AML-193 (cell line): ENCODE results near the gene IRX4.

Experiments used
- DNase-seq, 2 experiments: peaks; one replicate each; lab custom pipeline; 2025; lab: John Stamatoyannopoulos, UW

IRX4 gene

DNA sequence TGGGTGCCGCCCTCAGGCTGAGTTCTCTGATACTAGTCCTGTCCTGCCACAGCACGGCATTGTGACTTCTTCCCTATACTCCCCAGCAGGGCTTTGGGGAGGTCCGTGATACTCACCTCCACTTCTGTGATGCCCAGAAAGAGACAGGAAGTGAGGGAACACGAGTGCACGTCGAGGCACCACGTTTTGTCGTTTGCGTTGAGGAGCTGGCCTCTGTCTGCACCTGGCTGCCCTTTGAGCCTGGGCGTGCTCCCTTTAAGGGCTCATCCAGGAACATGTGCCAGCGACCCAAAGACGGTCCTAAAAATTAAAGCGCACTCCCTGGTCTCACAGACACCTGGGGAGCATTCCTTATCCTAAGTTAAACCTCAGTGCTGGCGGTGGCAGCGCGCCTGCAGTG is 8.7 kb upstream of the IRX4 start:
- DNase-seq: no peak

DNA sequence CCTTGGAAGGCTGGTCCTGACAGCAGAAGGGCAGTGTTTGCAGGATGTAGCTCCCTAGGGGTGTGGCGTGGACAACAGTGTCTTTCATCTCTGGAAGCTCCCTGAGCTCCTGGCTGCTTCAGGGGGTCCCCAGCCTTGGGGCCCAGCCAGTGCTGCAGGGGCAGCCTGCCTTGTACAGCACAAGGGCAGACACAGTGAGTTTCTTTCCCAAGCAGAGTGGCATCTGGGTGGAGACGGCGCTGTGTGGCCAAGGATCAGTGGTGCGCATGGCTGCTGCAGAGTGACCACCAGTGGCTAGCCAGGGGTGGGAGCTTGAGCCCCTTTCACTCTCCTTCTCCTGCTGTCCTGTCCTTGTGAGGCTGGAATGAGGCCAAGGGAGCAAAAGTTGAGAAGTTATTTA is 7.6 kb upstream of the IRX4 start:
- no peak for DNase-seq

DNA sequence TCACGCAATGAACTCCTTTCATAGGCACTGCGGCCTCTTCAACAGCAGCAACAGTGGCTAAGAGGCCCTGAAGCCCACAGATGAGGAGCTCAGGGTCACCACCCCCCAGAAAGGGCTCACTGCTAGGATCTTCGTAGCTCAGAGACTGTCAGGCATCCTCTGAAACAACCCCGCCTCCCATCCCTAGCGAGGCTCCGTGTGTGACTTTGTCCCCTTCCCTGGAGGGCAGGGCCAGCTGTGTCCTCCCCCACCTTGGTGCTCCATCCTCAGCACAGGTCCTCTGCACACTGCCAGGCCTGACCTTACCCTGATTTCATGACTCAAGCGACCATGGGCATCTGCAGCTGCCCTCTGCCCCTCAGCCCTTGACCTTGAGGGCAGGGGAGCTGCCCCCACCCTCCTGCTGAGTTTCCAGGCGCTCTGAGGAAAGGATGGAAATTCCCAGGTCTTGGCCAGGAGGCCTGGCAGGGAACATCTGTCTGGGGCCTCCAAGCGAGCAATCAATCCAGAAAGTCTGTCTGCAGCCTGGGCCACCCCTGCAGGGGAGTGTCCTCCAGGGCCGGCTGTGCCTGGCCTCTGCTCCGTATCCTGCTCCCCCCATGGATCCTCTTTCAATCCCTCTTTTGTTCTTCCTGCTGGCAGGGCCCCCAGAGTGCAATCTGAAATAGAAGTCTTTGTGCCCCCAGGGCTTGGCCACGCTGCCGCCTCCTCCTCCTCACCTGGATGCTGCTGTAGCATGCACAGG is 6.8 kb upstream of the IRX4 start:
- DNase-seq: no peak

DNA sequence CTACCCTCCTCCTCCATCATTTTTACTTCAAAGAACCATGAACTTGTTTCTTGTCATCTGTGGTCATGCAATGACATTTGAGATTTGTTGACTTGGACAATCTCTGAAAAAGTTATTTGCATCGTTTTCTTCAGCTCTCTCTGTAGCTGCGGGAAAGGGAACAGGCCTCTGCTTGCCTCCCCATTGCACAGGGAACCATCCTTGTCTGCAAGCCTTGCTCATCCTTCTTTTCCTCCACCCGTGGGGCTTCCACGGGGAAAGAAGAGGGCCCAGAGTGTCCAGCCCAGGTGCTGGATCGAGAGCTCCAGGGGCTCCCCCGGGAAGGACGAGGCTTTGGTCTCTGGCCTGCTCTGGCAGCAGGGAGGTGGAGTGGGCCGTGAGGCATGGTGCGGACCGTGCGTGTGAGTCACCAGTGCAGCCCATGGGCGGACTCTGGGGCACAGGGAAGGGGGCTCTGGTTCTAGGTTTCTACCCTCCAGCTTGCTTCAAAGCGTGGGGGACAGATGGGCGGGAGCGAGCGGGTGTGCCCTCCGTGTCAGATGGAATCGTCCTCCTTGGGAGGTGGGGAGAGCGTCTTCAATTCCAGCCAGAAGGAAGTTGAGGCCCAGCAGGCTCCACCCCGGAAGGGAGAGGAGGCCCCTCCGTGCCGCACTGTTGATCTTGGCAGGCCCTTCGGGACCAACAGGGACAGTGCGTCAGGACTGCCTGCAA is 6.0 kb upstream of the IRX4 start:
- DNase-seq: no peak

DNA sequence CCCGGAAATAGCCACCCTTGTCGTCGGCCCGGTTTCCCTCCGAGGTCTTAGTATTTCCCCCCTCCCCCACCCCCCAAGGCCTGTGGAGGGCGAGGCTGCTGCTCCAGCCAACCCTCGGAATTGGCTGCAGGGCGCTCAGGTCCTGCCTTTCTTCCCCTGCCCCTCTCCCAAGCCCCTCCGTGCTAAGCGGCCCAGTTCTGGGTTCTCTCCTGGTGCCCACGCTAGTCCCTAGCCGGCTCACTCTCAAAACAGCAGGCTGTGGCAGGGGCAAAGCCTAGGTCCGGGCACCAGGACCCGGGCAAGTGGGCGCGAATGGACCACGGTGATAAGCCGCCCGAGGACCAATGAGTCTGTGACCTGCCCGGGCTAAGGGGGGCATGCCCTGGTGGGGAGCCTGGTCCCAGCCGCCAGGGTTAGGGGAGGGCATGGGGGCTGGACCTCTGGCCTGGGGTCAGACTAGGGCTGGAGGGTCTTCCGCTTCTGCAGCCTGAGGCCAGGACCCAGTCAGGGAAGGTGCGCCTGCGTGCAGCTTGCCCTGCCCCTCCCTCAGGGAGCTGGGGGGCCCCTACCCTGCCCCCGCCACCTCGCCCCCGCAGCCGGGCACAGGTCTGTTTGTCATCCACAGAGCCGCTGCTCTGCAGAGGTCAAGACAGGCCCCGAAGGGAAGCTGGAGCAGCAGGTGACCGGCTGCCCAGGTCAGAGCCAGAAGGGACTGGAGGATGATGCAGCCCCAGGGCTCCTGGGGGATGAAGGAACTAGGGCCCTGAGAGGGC is 5.0 kb upstream of the IRX4 start:
- DNase-seq: no peak

DNA sequence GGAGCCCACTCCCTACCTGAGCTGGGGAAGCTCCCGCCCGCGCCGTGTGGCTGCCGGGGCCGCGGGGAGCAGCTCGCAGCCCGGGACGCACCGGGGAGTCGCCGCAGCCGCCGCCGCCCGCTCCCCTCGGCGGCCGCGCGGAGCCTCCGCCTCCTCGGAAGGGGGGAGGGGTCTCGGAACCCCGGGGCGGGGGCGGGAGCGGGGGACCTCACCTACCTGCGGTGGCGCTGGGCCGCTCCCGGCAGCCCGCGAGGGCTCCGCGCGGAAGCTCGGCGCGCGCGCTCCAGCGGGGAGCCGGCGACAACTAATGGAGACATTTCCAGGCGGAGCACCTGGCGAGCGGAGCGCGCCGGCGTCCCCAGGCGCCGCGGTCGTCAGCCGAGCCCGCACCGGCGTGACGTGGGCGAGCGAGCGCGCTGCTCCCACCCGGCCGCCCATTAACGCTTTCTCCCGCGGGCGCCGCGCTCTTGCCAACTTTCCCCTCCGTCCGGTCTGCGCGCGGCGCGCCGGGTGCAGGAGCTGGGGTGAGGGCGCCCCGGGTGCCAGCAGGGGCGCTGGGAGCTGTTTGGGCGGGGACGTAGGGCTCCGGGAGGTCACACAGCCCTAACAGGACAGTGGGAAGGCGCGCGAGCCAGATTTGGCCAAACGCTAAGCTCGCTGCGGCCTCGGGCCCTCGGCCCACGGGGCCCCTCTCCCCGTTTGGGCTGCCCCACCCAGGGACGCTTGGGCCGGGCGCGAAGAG is 4.3 kb upstream of the IRX4 start:
- DNase-seq: no peak

DNA sequence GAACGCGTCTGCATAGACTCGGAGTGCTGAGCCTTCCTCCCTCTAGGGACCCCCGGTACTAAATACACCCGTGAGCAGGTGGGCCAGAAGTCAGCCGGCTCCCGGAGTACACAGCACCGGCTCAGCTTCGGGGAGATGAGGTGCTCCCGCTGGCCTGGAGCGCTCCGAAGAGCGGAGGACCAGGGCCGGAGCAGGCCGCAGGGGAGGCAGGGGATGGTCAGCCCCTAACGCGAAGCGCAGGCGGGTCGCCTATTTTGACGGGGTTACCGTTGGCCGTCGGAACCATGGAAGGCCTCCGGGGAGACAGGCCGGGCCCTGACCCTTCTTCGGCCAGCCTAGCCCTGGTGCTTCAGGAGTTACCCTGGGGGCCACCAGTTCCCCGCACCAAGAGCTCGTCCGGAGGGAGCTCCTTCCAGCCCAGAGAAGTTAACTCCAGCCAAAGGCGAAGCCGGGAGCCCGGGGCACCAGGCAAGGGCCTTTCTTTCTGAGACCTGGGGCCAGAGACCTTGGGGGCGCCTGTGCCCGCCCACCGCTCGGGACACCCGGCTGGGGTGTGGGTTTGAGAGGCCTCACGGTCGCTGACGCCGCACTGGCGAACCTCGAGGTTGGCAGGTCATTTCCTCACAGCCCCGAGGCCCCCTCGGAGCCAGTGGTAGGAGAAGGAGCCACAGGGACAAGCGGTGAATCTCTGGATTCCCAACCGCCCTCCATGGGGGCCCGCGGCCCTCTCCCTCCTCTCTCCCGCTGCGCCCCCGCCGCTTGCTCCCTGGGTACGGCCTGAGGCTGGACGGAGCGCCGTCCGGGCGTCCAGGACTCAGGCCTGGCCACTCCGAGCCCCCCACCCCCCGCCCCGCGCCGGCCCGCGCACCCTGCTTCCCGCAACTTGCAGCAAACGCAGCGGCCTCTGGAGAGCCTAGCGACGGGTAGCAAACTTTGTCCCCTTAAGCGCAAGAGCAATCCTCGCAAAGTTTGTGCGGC is 3.4 kb upstream of the IRX4 start:
- no peak for DNase-seq

DNA sequence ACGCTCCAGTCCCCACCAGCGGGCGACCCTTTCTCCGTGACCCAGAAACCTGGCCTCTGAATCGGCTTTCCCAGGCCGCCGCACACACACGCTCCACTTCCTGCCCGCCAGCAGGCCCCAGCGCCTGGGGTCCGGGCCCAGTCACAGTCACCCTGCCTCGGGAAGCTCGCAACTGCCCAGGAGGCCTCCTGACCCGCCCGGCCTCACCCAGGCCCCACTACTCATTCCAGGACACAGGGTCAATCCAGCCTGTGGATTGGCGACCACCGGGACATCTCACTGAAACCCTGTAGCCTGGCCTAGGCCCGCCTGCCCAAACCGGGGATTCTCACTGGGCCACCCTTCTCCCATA is 2.7 kb upstream of the IRX4 start:
- no peak for DNase-seq

DNA sequence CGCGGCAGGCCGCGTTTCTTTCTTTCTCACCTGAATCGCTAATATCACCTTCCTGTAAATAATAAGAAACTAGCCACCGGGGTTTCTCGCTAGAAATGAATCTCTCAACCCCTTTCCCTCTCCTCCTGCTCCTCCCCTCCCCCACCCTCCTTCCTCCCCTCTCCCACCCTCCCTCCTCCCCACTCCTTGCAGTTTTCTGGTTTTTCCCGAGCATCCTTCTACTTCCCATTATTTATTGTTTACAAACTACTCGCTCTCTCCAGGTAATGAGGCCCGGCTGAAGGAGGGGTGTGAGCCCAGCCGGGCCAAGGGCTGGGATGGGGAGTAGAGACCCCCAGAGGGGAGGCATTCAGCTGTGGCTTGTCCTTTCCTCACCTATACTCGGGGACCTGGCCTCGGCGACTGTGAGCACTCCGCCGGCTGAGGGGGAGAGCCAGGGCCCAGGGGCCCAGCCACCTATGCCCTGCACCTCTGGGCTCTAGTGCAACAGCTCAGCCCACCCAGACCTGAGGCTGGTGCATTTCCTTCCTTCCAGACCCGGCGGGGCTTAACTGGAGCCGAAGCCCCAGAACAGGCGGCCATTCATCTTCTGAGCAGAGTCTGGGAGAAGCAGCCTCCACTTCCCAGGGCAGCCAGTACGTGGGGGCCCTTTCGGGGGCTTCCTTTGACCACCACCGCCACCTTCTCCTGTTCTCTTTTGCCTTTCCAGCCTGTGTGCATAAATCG is 2.1 kb upstream of the IRX4 start:
- DNase-seq: no peak

DNA sequence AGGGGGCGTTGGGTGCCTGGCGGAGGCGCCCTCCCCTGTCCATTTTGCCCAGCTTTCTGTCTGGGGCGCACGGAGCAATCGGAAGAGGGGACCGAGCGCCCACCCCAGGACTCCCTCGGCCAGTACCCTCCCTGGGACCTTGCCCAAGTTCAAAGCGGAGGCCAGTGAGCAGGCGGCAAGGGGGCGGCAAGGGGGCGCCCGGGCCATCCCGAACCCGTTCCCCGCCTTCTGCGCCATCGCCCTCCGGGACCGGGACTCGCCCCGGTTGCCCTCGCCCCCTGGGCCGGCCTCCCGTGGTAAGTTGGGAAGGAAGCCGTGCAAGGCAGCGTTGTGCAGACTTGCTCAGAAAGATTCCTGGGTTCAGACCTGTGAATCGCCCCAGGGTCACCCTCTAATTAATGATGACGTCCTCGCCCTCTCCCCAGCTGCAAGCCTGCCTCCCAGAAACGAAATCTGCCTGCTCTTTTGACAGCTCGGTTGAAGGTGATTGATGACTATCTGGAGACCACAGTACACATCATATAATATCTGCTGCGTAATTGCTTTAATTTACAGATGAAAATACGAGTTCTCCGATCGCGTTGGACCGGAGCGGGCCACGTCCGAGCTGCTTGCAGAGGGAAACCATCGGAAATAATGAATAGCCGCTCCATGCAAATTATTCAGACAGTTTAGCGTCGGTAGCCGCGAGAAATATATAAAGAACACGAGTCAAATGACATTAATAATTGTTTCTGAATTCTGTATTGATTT is 1.4 kb upstream of the IRX4 start:
- DNase-seq: no peak

DNA sequence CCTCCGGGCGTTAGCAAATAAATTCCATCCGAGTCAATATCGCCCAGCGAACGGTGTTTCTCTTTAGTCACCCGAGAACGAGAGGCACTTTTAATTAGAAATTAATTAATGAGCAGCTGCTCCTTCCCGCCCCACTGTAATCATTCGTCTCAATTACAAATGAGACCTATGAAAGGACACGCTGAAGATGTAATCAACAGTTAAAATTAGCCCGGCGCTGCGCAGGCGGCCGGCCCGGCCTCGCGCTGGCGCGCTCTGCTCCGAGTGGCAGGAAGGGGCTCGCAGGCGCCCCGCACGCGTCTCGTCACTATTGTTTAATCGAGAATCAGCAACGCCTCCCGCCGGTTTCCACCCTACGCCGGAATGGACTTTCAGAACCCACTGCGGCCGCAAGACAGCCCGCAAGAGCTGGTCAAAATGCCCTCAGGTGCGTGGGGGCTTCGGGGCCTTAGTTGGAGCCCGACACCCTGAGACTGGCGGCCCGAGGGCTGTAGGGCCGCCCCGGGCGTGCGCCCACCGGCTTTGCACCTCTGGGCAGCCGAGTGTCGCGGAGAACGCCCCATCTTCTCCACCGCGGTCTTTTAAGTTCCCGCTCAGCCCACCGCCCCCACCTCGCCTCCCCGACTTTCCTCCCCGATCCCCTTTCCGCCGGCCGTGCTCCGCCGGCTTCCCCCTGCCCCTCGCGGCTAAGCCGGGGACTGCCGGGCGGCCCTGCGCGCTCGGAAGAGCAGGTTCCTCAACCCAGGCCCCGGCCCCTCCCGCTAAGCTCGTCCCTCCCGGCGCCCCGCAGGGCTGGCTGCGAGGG is 597 bp upstream of the IRX4 start:
- DNase-seq: no peak

DNA sequence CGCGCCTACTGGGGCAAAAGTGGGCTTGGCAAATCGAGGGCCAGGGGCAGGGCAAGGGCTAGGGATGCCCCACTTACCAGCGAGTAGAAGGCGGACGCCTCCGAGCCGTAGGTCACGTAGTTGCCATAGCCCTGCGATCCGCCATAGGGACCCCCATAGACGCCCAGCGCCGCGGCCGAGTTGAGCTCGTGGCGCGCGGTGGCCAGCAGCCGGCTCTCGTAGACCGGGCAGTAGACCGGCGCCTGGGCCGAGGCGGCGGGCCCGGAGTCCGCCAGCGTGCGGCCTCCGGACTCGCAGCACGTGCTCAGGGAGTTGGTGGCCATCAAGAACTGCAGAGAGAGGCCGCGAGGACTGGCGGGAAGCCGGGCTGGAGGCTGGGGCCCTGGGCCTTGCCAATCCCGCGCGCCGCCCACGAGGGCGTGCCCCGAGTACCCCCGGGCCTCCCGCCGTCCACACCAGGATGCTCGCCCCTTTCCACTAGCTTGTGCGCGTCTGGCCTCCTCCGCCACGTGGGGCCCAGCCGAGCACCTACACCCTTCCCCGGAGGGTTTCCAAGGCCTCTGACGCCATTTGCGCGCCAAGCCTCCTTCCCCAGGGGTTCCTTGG is 891 bp downstream of the IRX4 start:
- no peak for DNase-seq

DNA sequence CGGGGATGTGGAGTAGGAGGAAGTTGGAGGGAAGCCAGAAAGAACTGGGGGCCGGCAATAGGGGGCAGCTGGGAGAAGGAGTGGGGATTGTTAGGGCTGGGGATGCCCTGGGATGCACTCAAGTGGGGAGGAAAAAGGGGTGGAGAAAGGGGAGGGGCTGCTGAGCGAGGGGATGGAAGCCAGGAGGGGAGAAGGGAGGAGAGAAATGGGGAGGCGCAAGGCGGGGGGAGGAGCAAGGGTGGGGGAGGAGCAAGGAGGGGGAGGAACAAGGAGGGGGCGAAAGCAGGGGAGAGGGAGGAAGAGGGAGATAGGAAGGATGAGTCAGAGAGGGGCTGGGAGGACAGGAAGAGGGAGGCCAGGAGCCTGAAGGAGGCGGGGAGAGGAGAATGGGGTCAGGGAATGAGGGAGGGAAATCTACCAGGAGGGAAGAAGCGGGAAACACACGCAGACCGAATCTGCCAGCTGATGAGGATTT is 1.6 kb downstream of the IRX4 start:
- DNase-seq: no peak

DNA sequence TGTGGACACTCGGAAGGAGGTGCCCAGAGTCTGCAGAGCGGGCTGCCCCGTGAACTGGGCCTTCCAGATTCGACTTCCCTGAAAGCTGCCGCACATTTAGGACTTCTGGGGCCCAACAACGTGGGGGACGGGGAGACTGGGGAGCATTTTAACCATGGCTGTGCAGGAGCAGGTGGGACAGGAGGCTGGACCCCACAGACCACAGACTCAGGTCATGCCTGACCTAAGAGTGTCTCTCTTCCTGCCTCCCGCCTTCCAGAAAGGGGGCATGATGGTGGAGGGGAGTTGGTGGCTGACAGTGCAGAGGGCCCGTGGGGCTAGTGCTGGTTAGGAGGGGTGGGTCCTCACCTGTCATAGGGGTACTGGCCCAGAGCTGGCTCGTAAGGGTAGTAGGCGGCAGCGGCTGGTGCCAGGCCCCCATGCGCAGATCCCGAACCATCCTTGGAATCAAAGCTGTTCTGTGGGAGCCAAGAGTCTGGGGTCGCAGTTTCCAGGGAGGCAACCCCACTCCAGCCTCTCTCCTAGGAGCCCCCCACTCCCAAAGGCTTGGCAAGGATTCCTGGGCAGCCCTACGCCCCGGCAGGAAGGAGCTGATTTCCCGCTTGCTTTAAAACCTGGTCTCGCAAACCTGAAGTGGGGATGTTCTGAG is 2.2 kb downstream of the IRX4 start:
- DNase-seq: no peak

DNA sequence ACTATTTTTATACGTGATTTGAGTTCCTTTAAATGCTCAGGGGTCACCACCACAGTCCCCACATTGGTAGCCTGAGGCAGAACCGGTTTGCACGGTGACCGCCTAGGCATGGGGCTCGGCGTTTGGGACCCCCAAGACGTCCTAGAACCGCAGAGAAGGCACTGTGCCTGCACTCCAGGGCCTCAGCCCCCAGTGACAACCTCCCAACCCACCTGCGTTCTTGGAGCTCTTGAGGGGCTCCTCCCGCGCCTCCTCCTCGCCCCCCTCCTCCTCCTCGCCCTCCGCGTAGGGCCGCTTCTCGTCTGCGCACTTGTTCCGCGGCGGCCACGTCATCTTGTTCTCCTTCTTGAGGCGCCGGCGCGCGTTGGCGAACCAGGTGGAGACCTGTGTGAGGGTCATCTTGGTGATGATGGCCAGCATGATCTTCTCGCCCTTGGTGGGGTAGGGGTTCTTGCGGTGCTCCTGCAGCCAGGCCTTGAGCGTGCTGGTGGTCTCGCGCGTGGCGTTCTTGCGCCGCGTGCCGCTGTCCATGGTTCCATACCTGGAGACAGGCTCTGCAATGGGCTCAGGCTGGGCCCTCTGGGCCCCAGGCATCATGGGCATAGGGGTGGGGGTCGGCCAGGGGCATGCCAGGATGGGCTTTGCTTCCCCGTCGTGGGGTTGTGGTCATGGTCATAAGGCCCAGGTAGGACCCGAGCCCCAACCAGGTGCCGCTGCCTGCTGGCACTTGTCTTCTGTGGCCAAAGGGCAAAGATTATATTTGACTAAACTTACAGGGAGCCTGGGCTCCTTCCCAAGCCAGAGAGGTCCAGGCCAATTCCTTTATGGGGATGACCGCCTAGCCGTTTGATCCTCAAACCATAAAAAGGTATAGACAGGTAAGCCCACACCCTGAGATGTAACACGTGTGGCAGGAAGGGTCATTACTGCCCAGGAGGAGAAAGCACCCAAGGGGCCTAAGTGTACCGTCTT is 3.1 kb downstream of the IRX4 start:
- no peak for DNase-seq

DNA sequence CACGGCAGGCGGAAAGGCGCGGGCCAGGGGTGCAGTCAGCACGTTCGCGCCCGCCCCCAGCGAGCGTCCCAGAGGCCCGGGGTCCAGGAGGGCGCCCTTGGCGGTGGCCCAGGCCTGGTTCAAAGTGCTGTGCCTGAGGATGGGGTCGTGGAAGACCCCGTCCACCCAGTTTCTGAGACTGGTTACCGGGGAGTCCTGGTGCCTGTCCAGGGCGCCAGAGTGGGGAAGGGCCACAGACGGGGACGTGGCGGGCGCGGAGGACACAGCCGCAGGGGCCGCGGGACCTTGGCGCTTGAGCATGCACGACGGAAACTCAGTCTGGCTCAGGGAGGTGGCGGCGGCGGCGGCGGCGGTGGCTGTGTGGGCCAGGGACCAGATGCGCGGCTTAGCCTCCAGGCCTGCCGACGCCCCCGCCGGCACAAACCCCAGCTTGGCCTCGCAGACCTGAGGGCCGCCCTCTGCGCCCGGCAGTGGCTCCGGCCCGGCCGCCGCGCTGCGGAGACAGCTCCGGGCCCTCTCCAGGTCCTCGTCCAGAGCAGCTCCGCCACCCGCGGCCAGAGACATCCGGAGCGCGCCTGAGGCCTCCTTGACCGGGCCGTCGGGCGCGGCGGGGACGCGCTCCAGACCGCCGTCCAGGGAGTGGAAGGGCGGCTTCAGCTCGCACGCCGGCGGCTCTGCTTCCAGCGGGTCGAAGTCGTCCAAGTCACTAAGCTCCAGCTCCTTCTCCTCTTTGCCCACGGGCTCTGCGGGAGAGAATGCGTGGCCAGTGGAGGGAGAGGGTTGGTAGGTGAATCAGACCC is 4.5 kb downstream of the IRX4 start:
- DNase-seq: no peak
